GM12801 (cell line): ENCODE measurements around the gene PIP5K1B.

Experiments used
- CTCF ChIP-seq: IDR thresholded peaks from one replicate; pipeline ENCODE4 v1.5.1; 2011; ENCODE audit warnings: control low read depth; ENCODE audit not compliant: insufficient read length; ENCODE audit errors: extremely low read depth

The PIP5K1B gene

GRCh38 chr9:68704814-68705530 is at the start of gene PIP5K1B:
PIP5K1B (plus strand) TSS chr9:68705240; CDS start chr9:68822615, 117,375 bp downstream.
- TF ChIP-seq CTCF: no peak

GRCh38 chr9:68664036-68664435 is 41.0 kb upstream of the PIP5K1B start:
- no peak for TF ChIP-seq CTCF

GRCh38 chr9:68668127-68668526 is 36.9 kb upstream of the PIP5K1B start:
- TF ChIP-seq CTCF: no peak

- no peak for TF ChIP-seq CTCF
Measured at GRCh38 chr9:68669218-68669617, 35.8 kb upstream of the PIP5K1B start.

GRCh38 chr9:68672215-68672614 is 32.8 kb upstream of the PIP5K1B start:
- TF ChIP-seq CTCF: no peak

- no peak for TF ChIP-seq CTCF
Measured at GRCh38 chr9:68672625-68673024, 32.4 kb upstream of the PIP5K1B start.

- TF ChIP-seq CTCF: no peak
Measured at GRCh38 chr9:68678430-68678829, 26.6 kb upstream of the PIP5K1B start.
